Liver (tissue), 3 donors: ENCODE measurements around the gene STAMBPL1.

ENCODE experiments used
- EGR1 ChIP-seq, 2 donors: IDR thresholded peaks; 2 replicates each; pipeline ENCODE4 v1.6.1; 2016 to 2018; ENCODE audit warnings: antibody characterized with exemption in 2 of 2, low read depth in 2 of 2
- GABPA ChIP-seq, 2 donors: IDR thresholded peaks in 1 of 2; conservative IDR thresholded peaks in 1 of 2; 2 replicates each; pipeline ENCODE4 v1.6.1; 2016; ENCODE audit warnings: antibody characterized with exemption in 2 of 2, mild to moderate bottlenecking in 1 of 2, moderate library complexity in 1 of 2
- RXRA ChIP-seq, 2 donors: IDR thresholded peaks; 2 replicates each; pipeline ENCODE4 v1.6.1; 2017 to 2018; ENCODE audit warnings: antibody characterized with exemption in 2 of 2, mild to moderate bottlenecking in 1 of 2
- TAF1 ChIP-seq: conservative IDR thresholded peaks from 2 replicates; pipeline ENCODE4 v1.6.1; 2016; ENCODE audit warnings: antibody characterized with exemption, mild to moderate bottlenecking
- YY1 ChIP-seq: IDR thresholded peaks from 2 replicates; pipeline ENCODE4 v1.6.1; 2016; ENCODE audit warnings: antibody characterized with exemption, mild to moderate bottlenecking
- TF ChIP-seq, protein P1 (sequence below): fragments of 150-350 bp; IDR thresholded peaks from 2 replicates; pipeline ENCODE4 v1.5.1; 2017; ENCODE audit warnings: improper control_type of control experiment, low read depth, low read length; ENCODE audit not compliant: missing input control
- TF ChIP-seq, protein P2 (sequence below): IDR thresholded peaks from 2 replicates; pipeline ENCODE4 v1.6.1; 2016; ENCODE audit warnings: antibody characterized with exemption
- TF ChIP-seq, protein P3 (sequence below): IDR thresholded peaks from 2 replicates; pipeline ENCODE4 v1.6.1; 2016; ENCODE audit warnings: antibody characterized with exemption
- donor health status: healthy.
- donor health status: healthy.

DNA sequence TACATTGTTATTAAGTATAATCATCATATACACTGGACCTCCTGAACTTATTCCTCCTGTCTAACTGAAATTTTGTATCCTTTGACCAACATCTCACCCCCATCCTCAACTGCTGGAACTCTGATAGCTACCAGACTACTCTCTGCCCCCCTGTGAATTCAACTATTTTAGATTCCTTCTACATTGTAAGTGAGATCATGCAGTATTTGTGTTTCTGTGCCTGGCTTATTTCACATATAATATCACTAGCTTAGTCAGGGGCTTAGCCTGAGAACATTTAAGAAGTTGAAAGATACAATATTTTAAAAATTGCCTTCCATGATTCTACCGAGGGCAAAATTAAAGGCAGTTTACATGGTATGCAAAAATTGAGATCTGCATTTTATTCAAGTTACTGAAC, 26.9 kb downstream of the STAMBPL1 start:
- TF ChIP-seq, protein P1, sequence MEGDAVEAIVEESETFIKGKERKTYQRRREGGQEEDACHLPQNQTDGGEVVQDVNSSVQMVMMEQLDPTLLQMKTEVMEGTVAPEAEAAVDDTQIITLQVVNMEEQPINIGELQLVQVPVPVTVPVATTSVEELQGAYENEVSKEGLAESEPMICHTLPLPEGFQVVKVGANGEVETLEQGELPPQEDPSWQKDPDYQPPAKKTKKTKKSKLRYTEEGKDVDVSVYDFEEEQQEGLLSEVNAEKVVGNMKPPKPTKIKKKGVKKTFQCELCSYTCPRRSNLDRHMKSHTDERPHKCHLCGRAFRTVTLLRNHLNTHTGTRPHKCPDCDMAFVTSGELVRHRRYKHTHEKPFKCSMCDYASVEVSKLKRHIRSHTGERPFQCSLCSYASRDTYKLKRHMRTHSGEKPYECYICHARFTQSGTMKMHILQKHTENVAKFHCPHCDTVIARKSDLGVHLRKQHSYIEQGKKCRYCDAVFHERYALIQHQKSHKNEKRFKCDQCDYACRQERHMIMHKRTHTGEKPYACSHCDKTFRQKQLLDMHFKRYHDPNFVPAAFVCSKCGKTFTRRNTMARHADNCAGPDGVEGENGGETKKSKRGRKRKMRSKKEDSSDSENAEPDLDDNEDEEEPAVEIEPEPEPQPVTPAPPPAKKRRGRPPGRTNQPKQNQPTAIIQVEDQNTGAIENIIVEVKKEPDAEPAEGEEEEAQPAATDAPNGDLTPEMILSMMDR: no peak
- TF ChIP-seq YY1 (no peak), TAF1 (no peak), EGR1 (IDR thresholded peaks at IDR 0.05; ENCODE audit: low read depth in 2 of 2) (no peak), RXRA (IDR thresholded peaks at IDR 0.05) (no peak), GABPA (IDR thresholded peaks at IDR 0.05 in 1 of 2, conservative IDR thresholded peaks at IDR 0.05 in 1 of 2) (no peak)
- TF ChIP-seq, protein P2, sequence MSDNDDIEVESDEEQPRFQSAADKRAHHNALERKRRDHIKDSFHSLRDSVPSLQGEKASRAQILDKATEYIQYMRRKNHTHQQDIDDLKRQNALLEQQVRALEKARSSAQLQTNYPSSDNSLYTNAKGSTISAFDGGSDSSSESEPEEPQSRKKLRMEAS: no peak
- TF ChIP-seq, protein P3, sequence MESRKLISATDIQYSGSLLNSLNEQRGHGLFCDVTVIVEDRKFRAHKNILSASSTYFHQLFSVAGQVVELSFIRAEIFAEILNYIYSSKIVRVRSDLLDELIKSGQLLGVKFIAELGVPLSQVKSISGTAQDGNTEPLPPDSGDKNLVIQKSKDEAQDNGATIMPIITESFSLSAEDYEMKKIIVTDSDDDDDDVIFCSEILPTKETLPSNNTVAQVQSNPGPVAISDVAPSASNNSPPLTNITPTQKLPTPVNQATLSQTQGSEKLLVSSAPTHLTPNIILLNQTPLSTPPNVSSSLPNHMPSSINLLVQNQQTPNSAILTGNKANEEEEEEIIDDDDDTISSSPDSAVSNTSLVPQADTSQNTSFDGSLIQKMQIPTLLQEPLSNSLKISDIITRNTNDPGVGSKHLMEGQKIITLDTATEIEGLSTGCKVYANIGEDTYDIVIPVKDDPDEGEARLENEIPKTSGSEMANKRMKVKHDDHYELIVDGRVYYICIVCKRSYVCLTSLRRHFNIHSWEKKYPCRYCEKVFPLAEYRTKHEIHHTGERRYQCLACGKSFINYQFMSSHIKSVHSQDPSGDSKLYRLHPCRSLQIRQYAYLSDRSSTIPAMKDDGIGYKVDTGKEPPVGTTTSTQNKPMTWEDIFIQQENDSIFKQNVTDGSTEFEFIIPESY: no peak
